Measurements from ENCODE around the gene MCAT.
"Not testable (repeated sequence)": the region's sequence is repeated elsewhere in the genome, so short reads cannot be mapped to it uniquely, and the experiment has no call there.

MCAT gene

GRCh38 chr22:43154887-43155536, 11.8 kb upstream of the MCAT start:
- no peak for DNase-seq (ENCODE audit: low read depth in 3 of 3, low spot score in 1 of 3)

GRCh38 chr22:43153899-43154298, 10.7 kb upstream of the MCAT start:
- DNase-seq (ENCODE audit: low read depth in 3 of 3, low spot score in 1 of 3): no peak

DNA sequence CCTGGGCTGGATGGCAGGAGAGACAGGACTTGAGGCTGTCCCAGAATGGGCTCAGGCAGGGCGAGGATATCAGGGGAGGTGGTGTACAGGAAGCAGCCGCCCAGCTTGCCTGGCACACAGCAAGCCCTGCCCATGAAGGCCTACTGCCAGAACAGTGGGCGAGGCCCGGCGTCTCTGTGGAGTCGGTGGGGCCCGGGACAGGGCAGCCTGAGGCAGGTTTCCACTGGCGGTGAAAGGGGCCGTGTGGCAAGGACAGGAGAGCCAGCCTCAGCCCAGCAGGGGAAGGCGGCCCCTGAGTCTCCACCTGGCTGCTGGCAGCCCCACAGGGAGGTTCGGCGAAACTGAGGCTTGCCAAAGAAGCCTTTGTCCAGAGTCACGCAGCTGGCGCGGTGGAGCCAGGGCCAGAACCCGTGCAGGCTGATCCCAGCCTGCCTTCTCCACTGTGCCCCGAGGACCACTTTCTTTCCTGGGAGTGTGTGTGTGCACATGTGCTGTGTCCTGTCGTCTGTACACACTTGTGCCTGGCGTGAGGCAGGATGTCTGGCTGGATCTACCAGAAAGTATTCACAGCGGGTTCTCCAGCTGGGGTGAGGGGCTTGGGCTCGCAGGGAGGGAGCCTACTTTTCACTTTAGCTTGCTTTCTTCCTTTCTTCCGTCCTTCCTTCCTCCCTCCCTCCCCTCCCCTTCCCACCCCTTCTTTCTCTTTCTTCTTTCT, 9.3 kb upstream of the MCAT start:
- peak; percentile 9 to 42 (median 12) for DNase-seq (ENCODE audit: low read depth in 3 of 3, low spot score in 1 of 3)

- DNase-seq (ENCODE audit: low read depth in 3 of 3, low spot score in 1 of 3): no peak
These were observed 8.8 kb upstream of the MCAT start for GRCh38 chr22:43152003-43152356.

DNA sequence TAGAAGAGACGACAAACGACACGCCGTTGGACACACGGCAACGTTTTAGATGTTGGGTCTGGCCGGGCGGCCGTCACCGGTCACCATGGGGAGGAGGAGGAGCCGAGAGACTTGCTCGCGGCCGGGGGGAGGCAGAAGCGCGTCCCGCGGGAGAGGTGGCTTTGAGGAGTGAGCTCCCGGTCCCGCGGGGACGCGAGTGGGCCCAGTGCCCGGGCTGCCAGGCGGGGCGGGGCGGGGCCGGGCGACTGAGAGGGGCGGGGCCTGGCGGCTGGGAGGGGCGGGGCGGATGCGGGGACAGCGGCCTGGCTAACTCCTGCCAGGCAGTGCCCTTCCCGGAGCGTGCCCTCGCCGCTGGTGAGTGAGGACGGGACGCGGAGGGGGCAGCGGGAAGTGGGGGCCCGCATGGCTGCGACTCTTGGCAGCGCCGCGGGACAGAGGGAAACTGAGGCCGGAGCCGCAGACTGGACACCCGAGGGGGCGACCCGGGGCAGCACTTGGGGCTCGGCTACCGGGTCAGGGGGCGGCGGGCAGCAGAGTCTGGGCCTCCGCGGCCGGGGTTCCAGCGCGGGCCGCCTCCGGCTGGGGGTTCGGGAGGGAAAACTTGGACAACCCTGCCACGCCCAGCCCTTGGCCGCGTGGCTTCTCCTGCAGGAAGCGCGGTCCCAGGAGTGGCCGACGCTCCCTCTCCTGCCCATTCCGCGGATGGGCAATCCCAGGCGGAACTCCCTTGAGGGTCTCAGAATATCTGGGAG, 8.2 kb upstream of the MCAT start, which contains the start of gene TSPO:
TSPO (plus strand) TSS at position 309 of the 752 bp plus-strand sequence. CDS start 7,680 bp downstream, outside the sequence.
- peak; percentile 13 to 59 (median 22) for DNase-seq (ENCODE audit: low read depth in 3 of 3, low spot score in 1 of 3)

DNA sequence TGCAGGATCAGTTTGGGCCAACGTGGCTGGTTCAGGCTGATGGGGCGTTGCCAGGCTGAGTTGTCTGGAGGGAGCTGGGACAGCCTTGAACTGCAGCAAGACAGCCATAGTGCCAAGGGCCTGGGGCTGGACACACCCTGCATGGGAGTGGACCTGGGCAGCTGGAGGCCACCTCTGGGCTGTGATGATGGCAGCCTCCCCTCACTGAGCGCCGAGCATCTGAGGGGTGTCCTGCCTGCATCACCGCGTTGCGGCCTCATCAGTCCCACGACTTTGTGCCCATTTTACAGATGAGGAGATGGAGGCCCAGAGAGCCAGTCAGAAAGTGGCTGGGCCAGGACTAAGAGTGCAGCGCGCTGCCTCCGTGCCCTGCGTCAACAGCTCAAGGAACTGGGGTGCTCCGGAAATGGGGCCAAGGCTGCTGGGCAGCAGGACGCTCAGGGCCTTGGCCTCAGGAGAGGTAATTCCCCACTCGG, 7.6 kb upstream of the MCAT start:
- DNase-seq (ENCODE audit: low read depth in 3 of 3, low spot score in 1 of 3): no peak

DNA sequence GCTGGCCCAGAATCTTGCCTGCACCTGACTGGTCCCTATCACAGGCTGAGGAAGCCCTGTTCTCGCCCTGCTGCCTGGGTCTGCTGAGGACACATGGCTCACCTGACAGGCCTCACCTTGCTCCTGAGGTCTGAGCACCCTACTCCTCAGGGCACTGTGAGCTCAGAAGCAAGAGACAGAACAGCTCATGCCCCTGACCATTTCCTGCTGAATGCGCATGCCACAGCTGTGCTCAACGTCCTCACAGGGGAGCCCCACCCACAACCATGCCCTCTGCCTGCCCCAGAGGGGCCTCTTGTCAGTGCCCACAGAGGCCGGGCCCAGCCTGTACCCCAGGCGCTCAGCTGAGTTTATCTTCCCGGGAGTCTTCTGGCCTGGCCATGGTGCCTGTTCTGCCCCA, 5.4 kb upstream of the MCAT start:
- DNase-seq (ENCODE audit: low read depth in 3 of 3, low spot score in 1 of 3): no peak

DNA sequence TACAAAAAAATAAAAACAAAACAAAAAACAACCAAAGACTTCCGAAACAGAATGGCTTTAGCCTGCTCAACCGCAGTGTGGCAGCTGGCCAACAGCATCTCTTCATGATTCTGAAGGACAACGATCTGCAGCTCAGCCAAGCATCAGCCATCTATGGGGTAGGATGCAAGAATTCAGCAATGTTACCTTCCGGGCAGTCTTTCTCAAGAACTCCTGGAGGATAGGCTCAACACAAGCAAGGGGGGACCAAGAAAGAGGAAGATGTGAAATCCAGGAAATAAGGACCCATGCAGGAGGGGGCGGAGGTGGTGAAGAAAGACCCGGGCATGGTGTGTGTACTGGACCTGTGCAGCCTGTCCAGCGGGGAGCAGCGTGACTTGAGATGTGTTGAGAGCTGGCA, 4.6 kb upstream of the MCAT start:
- no peak for DNase-seq (ENCODE audit: low read depth in 3 of 3, low spot score in 1 of 3)

DNA sequence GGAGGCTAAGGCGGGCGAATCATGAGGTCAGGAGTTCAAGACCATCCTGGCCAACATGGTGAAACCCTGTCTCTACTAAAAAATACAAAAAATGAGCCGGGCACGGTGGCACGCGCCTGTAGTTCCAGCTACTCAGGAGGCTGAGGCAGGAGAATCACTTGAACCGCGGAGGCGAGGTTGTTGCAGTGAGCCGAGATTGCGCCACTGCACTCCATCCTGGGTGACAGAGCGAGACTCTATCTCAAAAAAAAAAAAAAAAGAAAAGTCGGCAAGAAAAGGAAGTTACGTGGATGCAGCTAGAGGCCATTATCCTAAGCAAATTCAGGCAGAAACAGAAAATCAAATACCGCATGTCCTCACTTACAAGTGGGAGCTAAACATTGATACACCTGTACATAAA, 3.1 kb upstream of the MCAT start:
- not testable (repeated sequence) for DNase-seq (ENCODE audit: low read depth in 3 of 3, low spot score in 1 of 3)

GRCh38 chr22:43145371-43145770, 2.2 kb upstream of the MCAT start:
- DNase-seq (ENCODE audit: low read depth in 3 of 3, low spot score in 1 of 3): not testable (repeated sequence)

DNA sequence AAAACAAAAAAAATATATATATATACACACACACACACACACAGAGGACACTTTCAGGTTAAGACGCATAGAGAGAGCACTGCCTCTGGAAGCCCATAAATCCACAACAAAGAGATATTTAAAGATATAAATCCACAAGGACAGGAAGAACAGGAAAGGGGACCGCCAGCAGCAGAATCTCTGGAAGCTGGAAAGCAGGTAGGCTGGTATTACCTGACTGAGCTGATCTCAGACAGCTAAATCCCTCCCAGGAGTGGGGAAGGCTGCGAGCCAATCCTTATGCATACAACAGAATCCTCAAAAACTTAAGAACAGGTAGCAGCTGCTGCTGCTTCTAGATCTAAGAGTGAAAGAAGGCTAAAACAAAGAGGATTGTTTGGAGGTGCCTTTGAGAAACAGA, 1.8 kb upstream of the MCAT start:
- DNase-seq (ENCODE audit: low read depth in 3 of 3, low spot score in 1 of 3): no peak

GRCh38 chr22:43136801-43137200, 6.4 kb downstream of the MCAT start:
- DNase-seq (ENCODE audit: low read depth in 3 of 3, low spot score in 1 of 3): no peak

GRCh38 chr22:43136255-43136654, 6.9 kb downstream of the MCAT start:
- peak in 1 of 3 donors; percentile 5 for DNase-seq (ENCODE audit: low read depth in 3 of 3, low spot score in 1 of 3)

GRCh38 chr22:43135565-43135964, 7.6 kb downstream of the MCAT start:
- no peak for DNase-seq (ENCODE audit: low read depth in 3 of 3, low spot score in 1 of 3)

DNA sequence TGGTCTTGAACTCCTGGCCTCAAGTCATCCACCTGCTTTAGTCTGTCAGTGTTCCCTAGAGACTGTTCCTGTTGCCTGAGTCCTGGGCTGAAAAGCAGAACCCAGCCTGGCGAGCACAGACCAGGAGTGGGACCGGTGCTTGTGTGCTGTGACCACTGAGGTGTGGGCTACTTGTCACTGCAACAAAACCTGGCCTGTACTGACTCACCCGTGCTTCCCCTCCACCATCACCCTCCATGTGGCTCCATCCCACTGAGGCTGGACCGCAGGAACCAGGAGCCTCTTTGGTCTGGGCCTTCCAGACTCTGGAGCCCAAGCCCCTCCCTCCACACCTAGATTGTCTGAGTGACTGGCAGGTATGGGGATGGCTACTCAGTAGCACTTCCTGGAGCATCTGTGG, 8.6 kb downstream of the MCAT start:
- no peak for DNase-seq (ENCODE audit: low read depth in 3 of 3, low spot score in 1 of 3)

DNA sequence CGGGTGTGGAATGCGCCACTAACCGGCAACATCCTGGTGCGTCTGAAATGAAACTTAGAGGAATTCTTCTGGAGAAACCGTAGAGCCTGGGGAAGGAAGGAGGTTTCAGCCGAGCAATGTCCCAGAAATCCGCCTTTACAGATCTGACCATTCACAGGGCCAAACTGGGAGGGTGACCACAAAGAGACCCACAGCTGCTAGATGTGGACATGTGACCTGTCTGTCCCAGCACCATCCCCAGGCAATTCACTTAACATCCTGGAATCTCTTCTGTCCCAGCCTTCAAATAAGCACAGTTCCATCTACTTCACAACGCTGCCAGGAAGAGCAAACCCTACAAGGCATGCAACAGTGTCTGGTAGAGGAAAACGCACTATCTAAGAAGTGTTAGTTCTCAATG, 9.8 kb downstream of the MCAT start:
- no peak for DNase-seq (ENCODE audit: low read depth in 3 of 3, low spot score in 1 of 3)

DNA sequence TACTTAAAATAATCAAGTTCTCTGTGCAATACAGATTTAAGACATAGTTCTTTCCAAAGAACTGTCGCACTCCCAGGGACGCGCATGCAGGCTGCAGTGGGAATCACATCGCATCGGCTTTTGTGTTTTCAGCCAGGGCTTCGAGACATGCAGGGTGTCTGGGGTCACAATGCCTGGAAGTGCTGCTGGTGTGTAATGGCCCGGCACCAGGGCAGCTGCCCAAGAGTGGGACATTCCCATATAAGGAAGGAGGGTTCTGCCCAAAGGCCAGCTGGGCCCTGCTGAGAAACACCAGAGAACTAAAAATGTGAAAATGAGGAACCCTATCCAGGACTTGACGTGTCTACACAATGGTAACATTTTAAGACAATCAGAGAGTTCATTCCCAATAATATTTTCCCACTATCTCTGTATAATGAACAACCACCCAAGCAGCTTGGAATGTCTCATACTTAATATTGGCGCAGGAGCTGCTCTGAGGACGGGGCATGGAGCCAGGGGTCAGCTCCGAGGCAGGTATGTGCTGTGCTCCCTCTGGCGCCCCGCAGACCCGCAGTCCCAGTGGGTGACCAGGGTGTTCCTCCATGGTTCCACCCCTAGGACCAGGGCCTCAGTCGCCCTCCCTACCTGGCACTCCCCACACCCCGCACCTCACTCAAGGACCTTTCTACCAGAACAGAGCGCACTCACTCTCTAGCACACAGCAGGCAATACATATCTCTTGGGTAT, 11.3 kb downstream of the MCAT start:
- no peak for DNase-seq (ENCODE audit: low read depth in 3 of 3, low spot score in 1 of 3)

- no peak for DNase-seq (ENCODE audit: low read depth in 3 of 3, low spot score in 1 of 3)
These were observed 13.5 kb downstream of the MCAT start for GRCh38 chr22:43129426-43130425.

DNA sequence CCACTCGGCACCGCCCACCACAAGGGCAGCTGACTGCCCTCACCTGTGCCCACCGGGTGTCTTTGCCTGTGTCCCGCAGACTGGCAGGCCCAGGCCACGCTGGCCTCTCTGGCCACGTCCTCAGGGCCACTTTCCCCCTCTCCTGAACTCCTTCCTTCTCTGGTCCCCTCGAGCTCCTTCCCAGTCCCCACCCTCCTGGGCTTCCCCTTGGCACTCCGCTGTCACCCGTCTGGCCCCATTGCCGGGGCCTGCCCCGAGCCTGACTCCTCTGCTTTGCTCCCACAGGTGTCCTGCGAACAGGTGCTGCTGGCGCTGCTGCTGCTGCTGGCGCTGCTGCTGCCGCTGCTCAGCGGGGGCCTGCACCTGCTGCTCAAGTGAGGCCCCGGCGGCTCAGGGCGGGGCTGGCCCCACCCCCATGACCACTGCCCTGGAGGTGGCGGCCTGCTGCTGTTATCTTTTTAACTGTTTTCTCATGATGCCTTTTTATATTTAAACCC, 14.2 kb downstream of the MCAT start:
- DNase-seq (ENCODE audit: low read depth in 3 of 3, low spot score in 1 of 3): no peak

DNA sequence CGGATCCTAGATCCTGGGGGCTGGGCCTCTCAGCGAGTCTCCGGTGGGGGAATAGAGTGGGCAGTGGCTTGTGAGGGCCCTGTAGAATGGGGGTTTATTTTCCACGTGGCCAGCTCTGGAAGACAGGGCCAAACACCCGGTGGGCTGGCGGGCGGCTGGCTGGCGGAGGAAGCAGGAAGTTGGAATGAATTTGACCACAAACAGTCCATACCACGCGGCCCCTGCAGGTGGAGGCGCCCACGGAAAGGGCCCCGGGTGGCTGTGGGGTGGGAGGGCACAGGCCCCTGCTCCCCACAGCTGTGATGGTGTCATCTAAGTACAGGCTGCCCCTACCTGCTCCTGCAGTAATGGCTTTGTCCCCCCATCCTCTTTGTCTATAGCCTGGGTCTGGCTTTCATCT, 15.1 kb downstream of the MCAT start:
- DNase-seq (ENCODE audit: low read depth in 3 of 3, low spot score in 1 of 3): no peak
